ENCODE results near the gene TYK2.
"Not testable (repeated sequence)": the region's sequence is repeated elsewhere in the genome, so short reads cannot be mapped to it uniquely, and the experiment has no call there.

TYK2 gene

GRCh38 chr19:10380313-10381102 is at the start of gene TYK2:
TYK2 (minus strand) TSS chr19:10380572; CDS start chr19:10378406, 2,166 bp downstream.
- peak; percentile 88 for DNase-seq (ENCODE audit: low read depth)

GRCh38 chr19:10428996-10429381 is 48.6 kb upstream of the TYK2 start:
- no peak for DNase-seq (ENCODE audit: low read depth)

- DNase-seq (ENCODE audit: low read depth): no peak
Measured at GRCh38 chr19:10427169-10427568, 46.8 kb upstream of the TYK2 start.

- no peak for DNase-seq (ENCODE audit: low read depth)
Measured at GRCh38 chr19:10424011-10424637, 43.8 kb upstream of the TYK2 start.

- no peak for DNase-seq (ENCODE audit: low read depth)
Measured at GRCh38 chr19:10422846-10423245, 42.5 kb upstream of the TYK2 start.

- no peak for DNase-seq (ENCODE audit: low read depth)
Measured at GRCh38 chr19:10422046-10422461, 41.7 kb upstream of the TYK2 start.

GRCh38 chr19:10421240-10422045 is 41.1 kb upstream of the TYK2 start:
- DNase-seq (ENCODE audit: low read depth): no peak

- DNase-seq (ENCODE audit: low read depth): no peak
Measured at GRCh38 chr19:10420444-10421239, 40.3 kb upstream of the TYK2 start, which contains the start of gene PDE4A. PDE4A (plus strand) TSS chr19:10420538; CDS start chr19:10420765, 227 bp downstream.

GRCh38 chr19:10419646-10420443 is 39.5 kb upstream of the TYK2 start:
- DNase-seq (ENCODE audit: low read depth): no peak

- DNase-seq (ENCODE audit: low read depth): no peak
Measured at GRCh38 chr19:10419200-10419645, 38.9 kb upstream of the TYK2 start.

- no peak for DNase-seq (ENCODE audit: low read depth)
Measured at GRCh38 chr19:10418485-10419199, 38.3 kb upstream of the TYK2 start.

- no peak for DNase-seq (ENCODE audit: low read depth)
Measured at GRCh38 chr19:10418235-10418484, 37.8 kb upstream of the TYK2 start.

GRCh38 chr19:10417541-10418234 is 37.3 kb upstream of the TYK2 start:
- no peak for DNase-seq (ENCODE audit: low read depth)

GRCh38 chr19:10416380-10417257 is 36.2 kb upstream of the TYK2 start:
- DNase-seq (ENCODE audit: low read depth): peak; percentile 87

- no peak for DNase-seq (ENCODE audit: low read depth)
Measured at GRCh38 chr19:10416083-10416379, 35.7 kb upstream of the TYK2 start.

- DNase-seq (ENCODE audit: low read depth): no peak
Measured at GRCh38 chr19:10412257-10412977, 32.0 kb upstream of the TYK2 start.

- not testable (repeated sequence) for DNase-seq (ENCODE audit: low read depth)
Measured at GRCh38 chr19:10411224-10411623, 30.9 kb upstream of the TYK2 start.

- no peak for DNase-seq (ENCODE audit: low read depth)
Measured at GRCh38 chr19:10408511-10409283, 28.3 kb upstream of the TYK2 start.
